H9 (cell line): ENCODE results near the gene MESP1. TPM values are rescaled to one million over a fixed set of nuclear protein-coding genes. Genes with fewer than 3 reads are reported as not detected.

Experiments
- DNase-seq: peaks from one replicate; pipeline ENCODE4 v3.0.0-alpha.2; 2017
- H2AFZ ChIP-seq: one replicate; pipeline ENCODE4 v1.6.1; 2013; ENCODE audit warnings: mild to moderate bottlenecking, low read length, control low read depth, moderate library complexity
- H2AK5ac ChIP-seq: 2 replicates; pipeline ENCODE4 v1.6.1; 2013; ENCODE audit warnings: low read length, control low read depth, mixed read lengths; ENCODE audit not compliant: insufficient read length
- H2BK120ac ChIP-seq: one replicate; pipeline ENCODE4 v1.6.1; 2013; ENCODE audit warnings: low read depth, mild to moderate bottlenecking, low read length, control low read depth, inconsistent platforms; ENCODE audit not compliant: poor library complexity, severe bottlenecking
- H2BK12ac ChIP-seq: 2 replicates; pipeline ENCODE4 v1.6.1; 2013; ENCODE audit warnings: low read length, control low read depth, mixed read lengths, low read depth; ENCODE audit not compliant: insufficient read length
- H2BK15ac ChIP-seq: 2 replicates; pipeline ENCODE4 v1.6.1; 2013; ENCODE audit warnings: low read depth, low read length, control low read depth
- H2BK20ac ChIP-seq: one replicate; pipeline ENCODE4 v1.6.1; 2013; ENCODE audit warnings: low read depth, mild to moderate bottlenecking, low read length, control low read depth, inconsistent platforms; ENCODE audit not compliant: poor library complexity, severe bottlenecking
- H2BK5ac ChIP-seq: 2 replicates; pipeline ENCODE4 v1.6.1; 2013; ENCODE audit warnings: low read length, control low read depth, mixed read lengths; ENCODE audit not compliant: insufficient read length
- H3K14ac ChIP-seq: 2 replicates; pipeline ENCODE4 v1.6.1; 2013; ENCODE audit warnings: low read length, control low read depth; ENCODE audit not compliant: insufficient read depth
- H3K18ac ChIP-seq: 2 replicates; pipeline ENCODE4 v1.6.1; 2013; ENCODE audit warnings: low read depth, mild to moderate bottlenecking, mixed read lengths, low read length, control low read depth; ENCODE audit not compliant: insufficient read length
- H3K23ac ChIP-seq: 2 replicates; pipeline ENCODE4 v1.6.1; 2013; ENCODE audit warnings: low read length, control low read depth, mixed read lengths, low read depth; ENCODE audit not compliant: insufficient read length
- H3K23me2 ChIP-seq: 2 replicates; pipeline ENCODE4 v1.6.1; 2013; ENCODE audit warnings: low read depth, mild to moderate bottlenecking, mixed read lengths, low read length, control low read depth; ENCODE audit not compliant: insufficient read length, poor library complexity, severe bottlenecking
- H3K27ac ChIP-seq: 2 replicates; pipeline ENCODE4 v1.5.1; 2013; ENCODE audit warnings: low read length, control low read depth, mixed read lengths, low read depth; ENCODE audit not compliant: insufficient read length
- H3K27me3 ChIP-seq: 2 replicates; pipeline ENCODE4 v1.6.1; 2013; ENCODE audit warnings: low read length, control low read depth, inconsistent platforms; ENCODE audit not compliant: insufficient read depth
- H3K4ac ChIP-seq: 2 replicates; pipeline ENCODE4 v1.6.1; 2013; ENCODE audit warnings: low read depth, mild to moderate bottlenecking, control low read depth, inconsistent platforms, low read length, moderate library complexity
- H3K4me1 ChIP-seq: 2 replicates; pipeline ENCODE4 v1.6.1; 2013; ENCODE audit warnings: low read length, control low read depth, inconsistent platforms; ENCODE audit not compliant: insufficient read depth
- H3K4me2 ChIP-seq: 2 replicates; pipeline ENCODE4 v1.6.1; 2013; ENCODE audit warnings: low read length, control low read depth, mixed read lengths; ENCODE audit not compliant: insufficient read length, insufficient read depth
- H3K56ac ChIP-seq: 2 replicates; pipeline ENCODE4 v1.6.1; 2013; ENCODE audit warnings: low read depth, mild to moderate bottlenecking, mixed read lengths, low read length, control low read depth; ENCODE audit not compliant: insufficient read length
- H3K79me1 ChIP-seq: 2 replicates; pipeline ENCODE4 v1.6.1; 2013; ENCODE audit warnings: low read depth, mild to moderate bottlenecking, moderate library complexity, low read length, control low read depth, inconsistent platforms; ENCODE audit not compliant: insufficient read depth, poor library complexity, severe bottlenecking
- H3K79me2 ChIP-seq: 2 replicates; pipeline ENCODE4 v1.6.1; 2013; ENCODE audit warnings: low read length, control low read depth, inconsistent platforms; ENCODE audit not compliant: insufficient read depth
- H3K9ac ChIP-seq: 2 replicates; pipeline ENCODE4 v1.6.1; 2013; ENCODE audit warnings: low read length, control low read depth, mixed read lengths; ENCODE audit not compliant: insufficient read length; ENCODE audit errors: extremely low read depth
- H3K9me3 ChIP-seq: one replicate; pipeline ENCODE4 v1.6.1; 2013; ENCODE audit warnings: low read depth, low read length, inconsistent platforms; ENCODE audit not compliant: control insufficient read depth
- H3T11ph ChIP-seq: one replicate; pipeline ENCODE4 v1.6.1; 2013; ENCODE audit warnings: mild to moderate bottlenecking, low read length, control low read depth, inconsistent platforms
- H4K20me1 ChIP-seq: one replicate; pipeline ENCODE4 v1.6.1; 2013; ENCODE audit not compliant: control insufficient read depth, insufficient read length, insufficient read depth
- H4K5ac ChIP-seq: 2 replicates; pipeline ENCODE4 v1.6.1; 2013; ENCODE audit warnings: low read depth, mild to moderate bottlenecking, mixed read lengths, low read length, control low read depth; ENCODE audit not compliant: insufficient read length
- H4K8ac ChIP-seq: replicated peaks from 2 replicates; pipeline ENCODE4 v1.6.1; 2013; ENCODE audit warnings: low read length, control low read depth, mixed read lengths, low read depth; ENCODE audit not compliant: insufficient read length
- H4K91ac ChIP-seq: 2 replicates; pipeline ENCODE4 v1.6.1; 2013; ENCODE audit warnings: low read depth, mild to moderate bottlenecking, moderate library complexity, mixed read lengths, low read length, control low read depth; ENCODE audit not compliant: insufficient read length
- H3K27ac Mint-ChIP-seq, 3 experiments: 2 replicates in 2 of 3; 3 replicates in 1 of 3; pipeline ENCODE4 v1.8.0; 2020 to 2021; ENCODE audit warnings: mixed read lengths in 3 of 3, mild to moderate bottlenecking in 1 of 3, moderate library complexity in 1 of 3
- H3K27me3 Mint-ChIP-seq: 2 replicates; pipeline ENCODE4 v1.8.0; 2021; ENCODE audit warnings: low read depth, mild to moderate bottlenecking, moderate library complexity, mixed read lengths
- H3K36me3 Mint-ChIP-seq, 3 experiments: 2 replicates in 2 of 3; 3 replicates in 1 of 3; pipeline ENCODE4 v1.8.0; 2020 to 2021; ENCODE audit warnings: low read depth in 3 of 3, mixed read lengths in 3 of 3; ENCODE audit not compliant: insufficient read depth in 1 of 3
- H3K4me1 Mint-ChIP-seq, 2 experiments: 2 replicates each; pipeline ENCODE4 v1.8.0; 2020; ENCODE audit warnings: mixed read lengths in 2 of 2
- H3K4me3 Mint-ChIP-seq, 2 experiments: 2 replicates in 1 of 2; 3 replicates in 1 of 2; pipeline ENCODE4 v1.8.0; 2020 to 2021; ENCODE audit warnings: mild to moderate bottlenecking in 2 of 2, mixed read lengths in 2 of 2, moderate library complexity in 1 of 2
- H3K9me3 Mint-ChIP-seq, 2 experiments: 2 replicates in 1 of 2; 3 replicates in 1 of 2; pipeline ENCODE4 v1.8.0; 2020; ENCODE audit warnings: mild to moderate bottlenecking in 2 of 2, mixed read lengths in 2 of 2, moderate library complexity in 1 of 2
- CTCF ChIP-seq: fragments of 200-600 bp; sonication (generic); conservative IDR thresholded peaks from 3 replicates; pipeline ENCODE4 v1.8.0; 2021; ENCODE audit warnings: antibody characterized with exemption, mild to moderate bottlenecking
- WGBS: extraction: QIAGEN DNeasy Blood & Tissue Kit; methylation state at CpG from one replicate; pipeline ENCODE4 v1.1.7; 2013; ENCODE audit warnings: missing lambda C conversion rate, low lambda C conversion rate, mixed read lengths; ENCODE audit not compliant: insufficient read length; ENCODE audit errors: extremely low coverage; 5-methylcytosine and 5-hydroxymethylcytosine counted together
- total RNA-seq: library from RNA; stranded (reverse); gene quantifications from 2 replicates; pipeline ENCODE4 v1.2.1, GENCODE V29; 2021

MESP1 gene
- total RNA-seq, 1 experiment from 2014 or later = not detected

DNA sequence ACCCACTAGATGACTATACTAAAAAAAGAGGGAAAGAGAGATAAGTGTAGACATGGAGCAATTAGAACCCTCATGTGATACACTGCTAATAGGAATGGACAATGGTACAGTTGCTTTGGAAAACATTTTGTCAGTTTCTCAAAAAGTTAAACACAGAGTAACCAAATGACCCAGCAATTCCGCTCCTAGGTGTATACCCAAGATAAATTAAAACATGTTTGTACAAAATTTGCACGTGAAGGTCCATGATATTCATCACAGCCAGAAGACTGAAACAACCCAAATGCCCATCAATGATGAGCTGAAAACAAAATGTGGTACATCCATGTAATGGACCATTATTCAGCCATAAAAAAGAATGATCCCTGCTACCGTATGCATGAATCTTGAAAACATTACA lies 36.9 kb upstream of the MESP1 start:
- Histone ChIP-seq H2BK15ac (no peak overlapping the region), H2AK5ac (no peak overlapping the region), H4K8ac (no peak overlapping the region), H2BK120ac (no peak overlapping the region), H4K20me1 (no peaks in the 10 kb centered on the region), H3K18ac (no peak overlapping the region), H3K27ac (no peak overlapping the region), H3K4me1 (peaks cover 3% of the 10 kb centered on the region; the same call in 1 of the 2 replicates), H2BK12ac (no peak overlapping the region), H3K14ac (no peak overlapping the region), H4K5ac (no peak overlapping the region), H2BK5ac (no peak overlapping the region), H2AFZ (no peak overlapping the region), H3K9me3 (no peaks in the 10 kb centered on the region), H3K9ac (no peak overlapping the region), H2BK20ac (no peak overlapping the region), H3K27me3 (no peaks in the 10 kb centered on the region), H3K56ac (no peak overlapping the region), H3K23ac (no peak overlapping the region), H4K91ac (no peak overlapping the region), H3K4ac (no peak overlapping the region), H3T11ph (no peak overlapping the region), H3K79me2 (no peaks in the 10 kb centered on the region), H3K4me2 (no peak overlapping the region), H3K23me2 (no peaks in the 10 kb centered on the region), H3K79me1 (no peaks in the 10 kb centered on the region)
- WGBS = no CpG with 5 or more reads among the region's 3 CpGs
- TF ChIP-seq CTCF = no peak
- peaks cover 9 to 12% of the 10 kb centered on the region in 2 experiments for H3K9me3 Mint-ChIP-seq
- DNase-seq = no peak
- H3K4me3 Mint-ChIP-seq = no peak overlapping the region
- H3K27me3 Mint-ChIP-seq = peaks cover 4% of the 10 kb centered on the region
- peaks cover 15 to 16% of the 10 kb centered on the region in 2 experiments for H3K4me1 Mint-ChIP-seq
- no peak overlapping the region for H3K27ac Mint-ChIP-seq
- H3K36me3 Mint-ChIP-seq = peaks cover 4 to 9% (median 5%) of the 10 kb centered on the region in 3 experiments; a peak in 5 of 7 replicates
